GM18951 (cell line): ENCODE data around the gene ZNF775.
A peak's percentile ranks its signal among the peaks of the same experiment; 100 is the strongest.

Experiments used
- POLR2A ChIP-seq: IDR thresholded peaks from 4 replicates; pipeline ENCODE4 v1.6.1; 2011; ENCODE audit warnings: mild to moderate bottlenecking; ENCODE audit not compliant: insufficient read length, insufficient read depth; ENCODE audit errors: extremely low read depth
- in situ Hi-C: fragments of 300-500 bp; cut with MboI; formaldehyde crosslinking; loops from one replicate; pipeline ENCODE4 v1.12.0; 2022; ENCODE audit warnings: low sequenced_read_pairs, mixed read lengths, inconsistent platforms; ENCODE audit not compliant: unreplicated experiment

ZNF775 gene

DNA sequence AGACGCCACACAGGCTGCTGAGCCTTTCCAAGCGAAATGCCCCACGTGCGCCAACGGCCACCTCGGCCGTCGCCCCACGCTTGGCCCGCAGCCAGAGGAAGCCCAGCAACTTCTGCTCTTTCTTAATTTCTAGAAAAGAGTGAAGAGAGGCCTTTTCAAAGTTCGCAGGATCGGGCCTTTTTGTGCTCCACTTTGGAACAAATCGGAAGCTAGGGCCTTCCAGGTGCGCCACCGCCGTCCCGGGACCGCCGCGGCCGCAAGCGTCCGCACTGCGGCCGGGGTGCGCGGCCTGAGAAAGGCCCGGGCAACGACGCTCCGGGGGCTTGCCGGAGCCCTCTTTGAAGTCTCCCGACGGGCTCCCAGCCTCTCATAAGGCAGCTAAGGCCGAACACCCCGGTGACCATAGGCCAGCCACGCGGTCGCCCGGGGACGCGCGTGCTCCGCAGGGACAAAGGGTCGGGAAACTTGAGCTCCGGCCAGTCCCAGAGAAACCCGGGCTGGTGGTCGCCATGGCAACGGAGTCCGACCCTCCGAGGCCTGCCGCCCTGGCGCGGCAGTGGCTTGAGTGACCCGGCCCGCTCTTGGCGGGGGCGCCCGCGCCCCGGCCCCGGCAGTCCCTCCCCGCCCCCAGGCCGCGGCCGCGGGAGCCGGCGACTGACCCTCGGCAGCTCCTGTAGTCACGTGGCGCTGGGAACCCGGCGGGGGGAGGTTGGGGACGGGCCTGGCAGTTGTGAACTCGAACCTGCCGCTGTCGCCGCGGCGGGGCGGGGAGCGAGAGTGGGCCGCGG is 10.8 kb upstream of the ZNF775 start, which contains the start of gene REPIN1:
Gene REPIN1, plus strand, starts transcription at position 727 of the 788 bp plus-strand sequence. CDS start 890 bp downstream, outside the sequence.
- peak; percentile 77 for TF ChIP-seq POLR2A
- in situ Hi-C loops = no loop called here

GRCh38 chr7:150368884-150369747 is 10.0 kb upstream of the ZNF775 start:
- TF ChIP-seq POLR2A = peak; percentile 57
- in situ Hi-C loops = no loop called here

DNA sequence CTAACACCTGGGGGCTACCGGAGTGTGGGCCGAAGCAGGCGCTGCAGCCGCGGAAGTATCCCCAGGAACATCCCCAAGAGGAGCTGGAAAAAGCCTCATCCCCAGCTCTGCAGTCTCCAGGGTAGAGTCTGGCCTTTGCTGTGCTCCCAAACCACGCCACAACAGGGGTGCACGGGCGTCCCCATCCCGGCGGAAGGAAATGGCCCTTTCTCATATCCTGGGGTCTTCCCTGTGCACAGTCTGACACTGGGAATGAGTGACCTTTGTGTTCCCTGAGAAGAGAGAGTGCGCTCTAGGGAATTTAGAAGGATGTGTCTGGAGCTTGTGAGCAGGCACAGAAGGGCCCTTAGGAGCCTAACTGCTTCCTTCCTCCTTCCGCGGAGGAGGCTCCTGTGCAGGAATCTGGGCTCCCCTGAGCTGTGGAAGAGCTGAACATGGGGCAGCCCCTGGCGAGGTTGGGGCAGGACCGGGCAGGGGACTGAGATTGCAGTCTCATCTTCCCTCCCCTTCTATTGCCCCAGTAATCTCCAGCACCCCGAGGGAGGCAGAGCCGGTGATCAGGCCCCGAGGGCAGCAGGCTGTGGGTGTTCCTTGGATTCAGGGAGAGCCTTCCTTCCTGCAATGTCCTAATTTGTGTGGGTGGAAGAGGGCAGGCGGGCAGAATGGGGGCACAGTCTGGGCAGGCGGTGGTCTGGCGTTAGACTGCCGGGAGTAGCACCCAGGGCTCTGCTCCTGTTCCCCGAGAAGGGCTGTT is 9.2 kb upstream of the ZNF775 start:
- in situ Hi-C loops = no loop called here
- TF ChIP-seq POLR2A = no peak

GRCh38 chr7:150370612-150371071 is 8.5 kb upstream of the ZNF775 start:
- in situ Hi-C loops = no loop called here
- no peak for TF ChIP-seq POLR2A

DNA sequence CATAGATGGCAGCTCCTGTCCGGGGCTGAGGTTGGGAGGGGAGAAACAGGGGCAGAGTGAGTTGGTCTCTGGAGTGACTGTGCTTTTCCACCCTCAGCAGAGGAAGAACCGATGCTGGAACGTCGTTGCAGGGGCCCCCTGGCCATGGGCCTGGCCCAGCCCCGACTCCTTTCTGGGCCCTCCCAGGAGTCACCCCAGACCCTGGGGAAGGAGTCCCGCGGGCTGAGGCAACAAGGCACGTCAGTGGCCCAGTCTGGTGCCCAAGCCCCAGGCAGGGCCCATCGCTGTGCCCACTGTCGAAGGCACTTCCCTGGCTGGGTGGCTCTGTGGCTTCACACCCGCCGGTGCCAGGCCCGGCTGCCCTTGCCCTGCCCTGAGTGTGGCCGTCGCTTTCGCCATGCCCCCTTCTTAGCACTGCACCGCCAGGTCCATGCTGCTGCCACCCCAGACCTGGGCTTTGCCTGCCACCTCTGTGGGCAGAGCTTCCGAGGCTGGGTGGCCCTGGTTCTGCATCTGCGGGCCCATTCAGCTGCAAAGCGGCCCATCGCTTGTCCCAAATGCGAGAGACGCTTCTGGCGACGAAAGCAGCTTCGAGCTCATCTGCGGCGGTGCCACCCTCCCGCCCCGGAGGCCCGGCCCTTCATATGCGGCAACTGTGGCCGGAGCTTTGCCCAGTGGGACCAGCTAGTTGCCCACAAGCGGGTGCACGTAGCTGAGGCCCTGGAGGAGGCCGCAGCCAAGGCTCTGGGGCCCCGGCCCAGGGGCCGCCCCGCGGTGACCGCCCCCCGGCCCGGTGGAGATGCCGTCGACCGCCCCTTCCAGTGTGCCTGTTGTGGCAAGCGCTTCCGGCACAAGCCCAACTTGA is 7.8 kb upstream of the ZNF775 start:
- in situ Hi-C loops = no loop called here
- TF ChIP-seq POLR2A = no peak

- in situ Hi-C loops = no loop called here
- no peak for TF ChIP-seq POLR2A
These were observed 7.2 kb upstream of the ZNF775 start for GRCh38 chr7:150371996-150372270.

GRCh38 chr7:150372271-150373048 is 6.7 kb upstream of the ZNF775 start:
- in situ Hi-C loops = no loop called here
- no peak for TF ChIP-seq POLR2A

DNA sequence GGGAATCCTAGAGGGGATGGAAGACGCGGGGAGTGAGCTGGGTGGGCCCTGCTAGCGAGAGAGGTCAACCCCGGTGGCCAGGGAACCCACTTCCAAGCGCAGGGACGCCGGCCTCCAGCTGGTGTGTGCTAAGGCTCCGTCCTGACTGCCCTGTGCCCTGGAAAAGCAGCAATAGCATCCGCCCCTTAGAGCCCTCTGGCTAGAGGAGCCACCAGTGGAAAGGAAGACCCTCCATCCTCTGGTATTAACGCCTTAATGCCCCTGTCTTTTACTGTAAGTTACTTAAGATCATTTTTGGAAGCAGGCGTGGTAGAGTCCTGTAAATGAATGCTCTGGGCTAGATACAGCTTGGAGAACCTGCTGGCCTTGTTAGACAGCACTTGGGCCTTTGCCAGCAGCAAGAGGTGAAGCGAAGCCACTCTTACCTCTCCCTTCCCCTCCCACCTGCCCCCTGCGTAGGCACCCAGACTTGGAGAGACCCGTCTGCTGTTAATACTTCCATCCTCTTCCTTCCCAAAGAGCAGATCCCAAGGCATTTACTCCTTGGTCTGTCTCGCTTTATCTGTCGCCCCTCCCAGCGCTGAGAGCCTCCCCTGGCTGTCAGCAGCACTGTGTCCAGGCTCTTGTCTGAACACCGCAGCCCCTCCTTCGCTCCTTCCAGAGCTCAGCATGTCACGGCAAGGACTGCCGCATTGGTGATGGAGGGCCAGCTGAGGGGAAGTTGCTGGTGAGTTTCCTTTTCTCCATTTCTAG is 5.9 kb upstream of the ZNF775 start:
- no peak for TF ChIP-seq POLR2A
- in situ Hi-C loops = no loop called here

DNA sequence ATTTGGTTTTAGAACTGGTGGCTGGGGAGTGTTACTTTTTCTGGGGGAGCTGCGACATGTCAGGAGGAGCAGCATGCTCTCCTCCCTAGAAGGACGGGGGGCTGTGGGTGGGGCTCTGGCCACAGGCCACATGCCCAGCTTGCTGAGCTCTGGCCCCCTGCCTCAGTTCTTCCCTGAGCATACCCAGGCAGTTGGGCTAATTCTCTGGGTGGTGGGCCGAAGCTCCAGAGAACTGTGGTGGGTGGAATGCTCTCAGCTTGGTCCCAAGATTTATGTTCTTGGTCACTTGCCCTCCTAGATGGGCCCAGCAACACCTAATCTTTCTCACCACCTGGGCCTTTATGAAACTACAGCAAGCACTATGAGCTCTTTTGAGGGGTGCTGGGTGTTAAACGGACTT is 5.1 kb upstream of the ZNF775 start:
- in situ Hi-C loops = no loop called here
- no peak for TF ChIP-seq POLR2A

- in situ Hi-C loops = no loop called here
These were observed 4.7 kb upstream of the ZNF775 start for GRCh38 chr7:150374472-150374871.

More at GRCh38 chr7:150374472-150374871, 4.7 kb upstream of the ZNF775 start:
- TF ChIP-seq POLR2A = no peak
